ENCODE measurements around the gene SQSTM1. TPM values are rescaled to one million over a fixed set of nuclear protein-coding genes. Genes with fewer than 3 reads are reported as not detected.

The SQSTM1 gene
- polyA plus RNA-seq, 1 of the 3 experiments (the other 2 are of a cell fraction): 181 TPM

- TF ChIP-seq REST (IDR thresholded peaks at IDR 0.05; ENCODE audit: low read depth, low read length): no peak
- TF ChIP-seq RCOR1 (IDR thresholded peaks at IDR 0.05; ENCODE audit: low read length): no peak
- no peak for TF ChIP-seq MEF2A (IDR thresholded peaks at IDR 0.05; ENCODE audit: borderline replicate concordance, low read depth)
- TF ChIP-seq MAX (IDR thresholded peaks at IDR 0.05; ENCODE audit: low read depth): peak; percentile 29; the same call in 1 of the 2 replicates
- TF ChIP-seq TAF1 (IDR thresholded peaks at IDR 0.05; ENCODE audit: borderline replicate concordance, low read depth, low read length): peak; percentile 88; the same call in 1 of the 2 replicates
- peak; percentile 43; the same call in 1 of the 2 replicates for TF ChIP-seq FOSL2 (IDR thresholded peaks at IDR 0.05; ENCODE audit: borderline replicate concordance, low read depth)
- TF ChIP-seq IRF3 (IDR thresholded peaks at IDR 0.05; ENCODE audit: low read depth, low read length): no peak
- no peak for TF ChIP-seq FOXM1 (IDR thresholded peaks at IDR 0.05; ENCODE audit: low read depth)
These were observed at the start of gene SQSTM1 (continued) for GRCh38 chr5:179820483-179821297.

GRCh38 chr5:179771311-179771895, 49.3 kb upstream of the SQSTM1 start:
- Histone ChIP-seq H3K4me2 (no peak overlapping the region), H3K9me3 (no peaks in the 10 kb centered on the region), H3K36me3 (replicated peaks in 1 of 2; ENCODE audit: control insufficient read depth in 1 of 2, insufficient read depth in 2 of 2, low read length in 1 of 2) (peaks cover 53 to 66% of the 10 kb centered on the region in 2 experiments), H3K9ac (no peak overlapping the region), H3K4me3 (ENCODE audit: low read depth in 2 of 2, low read length in 1 of 2) (no peak overlapping the region), H3K4me1 (ENCODE audit: control insufficient read depth in 1 of 2, insufficient read depth in 2 of 2, low read depth in 1 of 2, low read length in 1 of 2) (peaks cover 3 to 12% of the 10 kb centered on the region in 2 experiments; a peak in 3 of 4 replicates), H2AFZ (ENCODE audit: low read depth) (no peak overlapping the region), H4K20me1 (ENCODE audit: insufficient read depth) (no peaks in the 10 kb centered on the region; the same call in 1 of the 2 replicates), H3F3A (replicated peaks; ENCODE audit: insufficient read depth) (peaks cover 3% of the 10 kb centered on the region), H3K79me2 (ENCODE audit: insufficient read depth) (peaks cover 58% of the 10 kb centered on the region), H3K27me3 (ENCODE audit: insufficient read depth) (no peaks in the 10 kb centered on the region), H3K9me2 (no peaks in the 10 kb centered on the region), H3K27ac (ENCODE audit: low read depth in 2 of 2, low read length in 1 of 2) (no peak overlapping the region)
- POLR2A ChIA-PET: no interaction called here
- WGBS (ENCODE audit: low lambda C conversion rate): 88% methylated on average over 4 of the region's 4 CpGs
- no peak for DNase-seq
- no peak for TF ChIP-seq USF1 (IDR thresholded peaks at IDR 0.05; ENCODE audit: borderline replicate concordance, low read depth)
- TF ChIP-seq RAD21 (IDR thresholded peaks at IDR 0.05; ENCODE audit: low read length): no peak
- no peak for TF ChIP-seq TCF12 (IDR thresholded peaks at IDR 0.05)
- TF ChIP-seq PBX3 (IDR thresholded peaks at IDR 0.05): no peak
- no peak for TF ChIP-seq CTCF (IDR thresholded peaks at IDR 0.05)
- CTCF ChIA-PET: interaction anchor here (1.2 to 2.7 kb wide), 3 partner anchors 9 to 25 kb away, joined by 3 to 21 read pairs (median 3); no protein-coding TSS in a partner anchor

All from SK-N-SH (cell line).